ENCODE data around the gene TMEM167A. TPM values are rescaled to one million over a fixed set of nuclear protein-coding genes. Genes with fewer than 3 reads are reported as not detected.

The TMEM167A gene
- total RNA-seq, 4 donors from 2014 or later = 23.5 to 53.4 (median 39.5) TPM

DNA sequence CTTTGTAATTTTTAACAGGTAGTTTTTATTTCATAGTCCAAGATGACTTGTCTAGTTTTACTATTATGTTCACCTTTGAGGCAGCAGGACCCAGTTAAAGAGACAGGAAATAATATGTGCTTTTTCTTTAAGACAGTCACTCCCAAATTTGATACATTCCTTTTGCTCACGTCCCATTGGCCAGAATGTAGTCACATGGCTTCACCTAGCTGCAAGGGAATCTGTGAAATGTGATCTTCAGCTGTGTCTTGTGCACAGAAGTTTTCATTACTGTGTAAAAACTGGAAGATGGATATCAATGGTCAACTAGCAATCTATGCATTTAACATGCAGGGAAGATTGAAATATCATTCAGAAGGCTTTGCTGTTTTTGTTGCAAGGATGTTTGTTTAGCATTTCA, 41.3 kb upstream of the TMEM167A start:
- H3K4me3 ChIP-seq = no peak overlapping the region
- ATAC-seq = no peak
- H3K4me1 ChIP-seq = no peaks in the 10 kb centered on the region
- no peak overlapping the region for H3K27ac ChIP-seq
- TF ChIP-seq EP300 (IDR thresholded peaks at IDR 0.05) (no peak), POLR2A (IDR thresholded peaks at IDR 0.05) (no peak), POLR2AphosphoS5 (IDR thresholded peaks at IDR 0.05) (no peak)
- TF ChIP-seq, protein P1, sequence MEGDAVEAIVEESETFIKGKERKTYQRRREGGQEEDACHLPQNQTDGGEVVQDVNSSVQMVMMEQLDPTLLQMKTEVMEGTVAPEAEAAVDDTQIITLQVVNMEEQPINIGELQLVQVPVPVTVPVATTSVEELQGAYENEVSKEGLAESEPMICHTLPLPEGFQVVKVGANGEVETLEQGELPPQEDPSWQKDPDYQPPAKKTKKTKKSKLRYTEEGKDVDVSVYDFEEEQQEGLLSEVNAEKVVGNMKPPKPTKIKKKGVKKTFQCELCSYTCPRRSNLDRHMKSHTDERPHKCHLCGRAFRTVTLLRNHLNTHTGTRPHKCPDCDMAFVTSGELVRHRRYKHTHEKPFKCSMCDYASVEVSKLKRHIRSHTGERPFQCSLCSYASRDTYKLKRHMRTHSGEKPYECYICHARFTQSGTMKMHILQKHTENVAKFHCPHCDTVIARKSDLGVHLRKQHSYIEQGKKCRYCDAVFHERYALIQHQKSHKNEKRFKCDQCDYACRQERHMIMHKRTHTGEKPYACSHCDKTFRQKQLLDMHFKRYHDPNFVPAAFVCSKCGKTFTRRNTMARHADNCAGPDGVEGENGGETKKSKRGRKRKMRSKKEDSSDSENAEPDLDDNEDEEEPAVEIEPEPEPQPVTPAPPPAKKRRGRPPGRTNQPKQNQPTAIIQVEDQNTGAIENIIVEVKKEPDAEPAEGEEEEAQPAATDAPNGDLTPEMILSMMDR (IDR thresholded peaks at IDR 0.05) = no peak
- 88% methylated on average over 1 of the region's 1 CpG; no CpG with 5 or more reads in 1 of the 2 donors for WGBS, 2 donors (ENCODE audit: low coverage in 1 of 2)
- H3K27me3 ChIP-seq = no peaks in the 10 kb centered on the region
- no peaks in the 10 kb centered on the region for H3K9me3 ChIP-seq
- H3K36me3 ChIP-seq = peaks cover 0 to 4% of the 10 kb centered on the region in 2 donors

DNA sequence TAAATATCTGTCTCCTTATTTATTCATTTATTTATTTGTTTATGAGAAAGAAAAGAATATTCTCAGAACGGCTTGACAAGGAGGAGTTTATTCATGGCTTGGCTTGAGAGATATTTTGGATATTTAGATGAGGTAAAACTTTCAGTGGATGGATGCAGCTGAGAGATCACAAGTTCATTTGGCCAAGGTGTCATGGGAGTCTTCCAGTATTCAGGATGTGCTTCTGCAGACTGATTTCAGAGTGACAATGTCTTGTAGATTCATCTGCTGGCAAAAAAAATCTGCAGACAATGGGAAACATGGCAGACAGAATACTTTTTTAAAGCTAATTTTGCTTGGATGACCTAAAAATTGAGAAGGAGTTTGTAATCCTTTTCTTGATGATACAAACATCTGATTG, 38.6 kb upstream of the TMEM167A start:
- whole genome bisulfite sequencing, 2 donors (ENCODE audit: low coverage in 1 of 2) = 50 to 83% methylated on average over 1 of the region's 1 CpG
- no peak overlapping the region for H3K4me3 ChIP-seq
- H3K27ac ChIP-seq = no peak overlapping the region
- no peak for ATAC-seq
- H3K4me1 ChIP-seq = no peaks in the 10 kb centered on the region
- TF ChIP-seq POLR2AphosphoS5 (IDR thresholded peaks at IDR 0.05) (no peak), EP300 (IDR thresholded peaks at IDR 0.05) (no peak), POLR2A (IDR thresholded peaks at IDR 0.05) (no peak)
- TF ChIP-seq, protein P1 (IDR thresholded peaks at IDR 0.05) = no peak
- H3K9me3 ChIP-seq = no peaks in the 10 kb centered on the region
- no peaks in the 10 kb centered on the region for H3K27me3 ChIP-seq
- peaks cover 0 to 11% of the 10 kb centered on the region in 2 donors for H3K36me3 ChIP-seq

DNA sequence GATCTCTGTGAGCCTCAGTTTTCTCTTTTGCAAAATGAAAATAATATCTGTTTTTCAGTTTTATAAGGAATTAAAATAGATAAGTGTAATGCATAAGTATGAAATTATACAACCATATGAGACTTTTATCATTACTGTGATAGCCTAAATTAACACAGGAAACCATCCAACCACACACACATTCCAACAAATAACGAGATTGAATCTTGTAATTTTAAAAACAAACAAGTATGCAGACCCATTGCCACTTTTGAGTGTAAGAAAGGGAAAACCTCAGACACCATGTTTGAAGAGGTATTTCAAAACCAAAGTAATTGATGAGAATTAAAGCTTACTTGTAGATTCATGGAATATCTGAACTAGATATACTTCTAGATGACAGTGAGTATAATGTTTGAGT, 32.2 kb upstream of the TMEM167A start:
- no peak for ATAC-seq
- H3K27me3 ChIP-seq = no peaks in the 10 kb centered on the region
- H3K4me1 ChIP-seq = no peaks in the 10 kb centered on the region
- TF ChIP-seq POLR2A (IDR thresholded peaks at IDR 0.05) = no peak
- no peak for TF ChIP-seq EP300 (IDR thresholded peaks at IDR 0.05)
- TF ChIP-seq, protein P1 (IDR thresholded peaks at IDR 0.05) = no peak
- no peak for TF ChIP-seq POLR2AphosphoS5 (IDR thresholded peaks at IDR 0.05)
- WGBS, 2 donors (ENCODE audit: low coverage in 1 of 2) = 93 to 100% methylated on average over 1 of the region's 1 CpG
- H3K9me3 ChIP-seq = no peaks in the 10 kb centered on the region
- H3K4me3 ChIP-seq = no peak overlapping the region
- peaks cover 0 to 11% of the 10 kb centered on the region in 2 donors for H3K36me3 ChIP-seq
- H3K27ac ChIP-seq = no peak overlapping the region

DNA sequence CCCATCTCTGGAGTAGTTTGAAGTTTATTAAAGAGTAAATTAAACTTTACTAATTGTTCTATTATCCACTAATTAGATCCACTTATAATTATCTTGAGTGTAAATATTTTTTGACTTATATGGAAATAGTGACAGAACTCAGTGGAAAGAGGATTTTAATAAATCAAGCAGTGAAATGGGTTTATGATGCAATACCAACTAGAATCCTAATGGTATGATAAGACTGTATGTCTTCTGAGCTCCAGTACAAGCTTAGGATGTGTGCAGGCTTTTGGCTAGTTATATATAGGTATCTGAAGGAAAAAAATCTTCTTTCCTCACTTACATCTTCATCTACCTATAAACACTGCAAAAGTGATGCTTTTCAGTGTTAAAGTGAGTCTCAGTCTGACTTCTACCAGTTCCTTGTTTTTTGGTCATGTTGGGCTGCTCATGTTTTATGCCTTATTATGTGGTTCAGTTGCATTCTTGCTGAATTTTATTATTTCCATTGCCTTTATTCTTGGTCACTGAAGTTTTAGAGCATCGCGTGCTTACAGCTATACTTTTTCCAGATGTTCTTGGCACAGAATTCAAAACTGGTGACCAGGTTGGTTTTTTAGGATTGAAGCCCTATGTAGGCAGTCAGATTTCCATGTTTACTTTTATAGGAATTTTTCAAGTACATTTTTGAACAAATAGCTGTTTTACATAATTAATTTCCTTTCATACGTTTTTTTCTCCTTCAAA, 30.7 kb upstream of the TMEM167A start:
- no peak for ATAC-seq
- Histone ChIP-seq H3K27ac (no peak overlapping the region), H3K36me3 (peaks cover 0 to under 1% of the 10 kb centered on the region in 2 donors), H3K9me3 (no peaks in the 10 kb centered on the region), H3K4me1 (no peaks in the 10 kb centered on the region), H3K4me3 (no peak overlapping the region), H3K27me3 (no peaks in the 10 kb centered on the region)
- TF ChIP-seq POLR2A (IDR thresholded peaks at IDR 0.05) (no peak), EP300 (IDR thresholded peaks at IDR 0.05) (no peak), POLR2AphosphoS5 (IDR thresholded peaks at IDR 0.05) (no peak)
- TF ChIP-seq, protein P1 (IDR thresholded peaks at IDR 0.05) = no peak
- WGBS, 2 donors (ENCODE audit: low coverage in 1 of 2) = 82 to 91% methylated on average over 3 of the region's 3 CpGs

DNA sequence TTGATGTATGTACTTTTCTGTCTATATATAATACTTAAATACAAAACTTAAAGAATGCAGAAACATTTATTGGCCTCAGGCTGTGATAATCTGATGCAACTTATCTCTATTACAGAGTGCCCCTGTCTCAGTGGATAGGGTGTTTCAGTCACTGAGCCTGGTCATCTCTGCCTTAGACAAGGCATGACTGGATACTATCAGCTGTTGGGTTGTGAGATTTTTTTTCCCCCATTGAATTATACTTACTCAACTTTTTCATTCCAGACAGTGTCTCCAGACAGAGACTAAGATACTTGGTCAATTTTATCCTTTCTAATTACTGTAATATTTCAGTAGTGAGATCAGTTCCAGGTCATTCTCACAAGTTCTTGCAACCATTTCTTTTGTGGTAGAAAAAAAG, 26.8 kb upstream of the TMEM167A start:
- H3K9me3 ChIP-seq = no peaks in the 10 kb centered on the region
- H3K4me3 ChIP-seq = no peak overlapping the region
- TF ChIP-seq EP300 (IDR thresholded peaks at IDR 0.05) (no peak), POLR2A (IDR thresholded peaks at IDR 0.05) (no peak), POLR2AphosphoS5 (IDR thresholded peaks at IDR 0.05) (no peak)
- TF ChIP-seq, protein P1 (IDR thresholded peaks at IDR 0.05) = no peak
- no peak for ATAC-seq
- no peak overlapping the region for H3K27ac ChIP-seq
- H3K4me1 ChIP-seq = no peaks in the 10 kb centered on the region
- H3K27me3 ChIP-seq = no peaks in the 10 kb centered on the region
- no peaks in the 10 kb centered on the region for H3K36me3 ChIP-seq

Measured in gastroesophageal sphincter (tissue), 4 donors.